IPS DF 4.7 (cell line): ENCODE data around the gene GSTA2.
"Not testable (repeated sequence)": the region's sequence is repeated elsewhere in the genome, so short reads cannot be mapped to it uniquely, and the experiment has no call there.

Experiments used
- DNase-seq: peaks from one replicate; pipeline ENCODE4 v3.0.0-alpha.2; 2013; ENCODE audit warnings: low spot score; ENCODE audit errors: extremely low read depth

GSTA2 gene

GRCh38 chr6:52760105-52760765 lies 3.0 kb downstream of the GSTA2 start:
- DNase-seq = no peak

- no peak for DNase-seq
Observed at GRCh38 chr6:52759085-52759484, 4.2 kb downstream of the GSTA2 start.

- not testable (repeated sequence) for DNase-seq
Observed at GRCh38 chr6:52757651-52758338, 5.5 kb downstream of the GSTA2 start.

- no peak for DNase-seq
Observed at GRCh38 chr6:52754443-52754842, 8.8 kb downstream of the GSTA2 start.

GRCh38 chr6:52753137-52753536 lies 10.1 kb downstream of the GSTA2 start:
- DNase-seq = not testable (repeated sequence)

- no peak for DNase-seq
Observed at GRCh38 chr6:52752310-52752709, 11.0 kb downstream of the GSTA2 start.

- no peak for DNase-seq
Observed at GRCh38 chr6:52749556-52750152, 13.6 kb downstream of the GSTA2 start.

GRCh38 chr6:52747301-52747700 lies 16.0 kb downstream of the GSTA2 start:
- DNase-seq = not testable (repeated sequence)

GRCh38 chr6:52746213-52746612 lies 17.1 kb downstream of the GSTA2 start:
- no peak for DNase-seq

GRCh38 chr6:52745764-52746201 lies 17.5 kb downstream of the GSTA2 start:
- no peak for DNase-seq

- DNase-seq = no peak
Observed at GRCh38 chr6:52741872-52742271, 21.4 kb downstream of the GSTA2 start.

GRCh38 chr6:52739627-52740026 lies 23.6 kb downstream of the GSTA2 start:
- DNase-seq = no peak

GRCh38 chr6:52739134-52739533 lies 24.1 kb downstream of the GSTA2 start:
- no peak for DNase-seq

GRCh38 chr6:52736145-52736544 lies 27.1 kb downstream of the GSTA2 start:
- no peak for DNase-seq

- DNase-seq = no peak
Observed at GRCh38 chr6:52735071-52735470, 28.2 kb downstream of the GSTA2 start.

GRCh38 chr6:52734072-52734471 lies 29.2 kb downstream of the GSTA2 start:
- DNase-seq = no peak

- no peak for DNase-seq
Observed at GRCh38 chr6:52733172-52733571, 30.1 kb downstream of the GSTA2 start.

GRCh38 chr6:52731719-52732118 lies 31.6 kb downstream of the GSTA2 start:
- DNase-seq = no peak

- DNase-seq = no peak
Observed at GRCh38 chr6:52729576-52729975, 33.7 kb downstream of the GSTA2 start.

- no peak for DNase-seq
Observed at GRCh38 chr6:52728394-52728793, 34.9 kb downstream of the GSTA2 start.

GRCh38 chr6:52727908-52728307 lies 35.4 kb downstream of the GSTA2 start:
- no peak for DNase-seq

GRCh38 chr6:52726741-52727535 lies 36.3 kb downstream of the GSTA2 start:
- DNase-seq = no peak
